Fibroblast of pulmonary artery (primary cell): ENCODE measurements around the gene FBXL22.

Experiments
- DNase-seq: peaks from one replicate; pipeline ENCODE4 v3.0.0-alpha.2; 2010; ENCODE audit warnings: low read depth
- H3K4me3 ChIP-seq: replicated peaks from 2 replicates; pipeline ENCODE4 v1.5.1; 2011; ENCODE audit warnings: low read depth, mild to moderate bottlenecking, control low read depth, low read length, moderate library complexity
- TF ChIP-seq, protein P1 (sequence below): IDR thresholded peaks from 2 replicates; pipeline ENCODE4 v1.5.1; 2011; ENCODE audit warnings: mild to moderate bottlenecking, control low read depth, low read length, inconsistent platforms; ENCODE audit errors: missing control alignments

FBXL22 gene

DNA sequence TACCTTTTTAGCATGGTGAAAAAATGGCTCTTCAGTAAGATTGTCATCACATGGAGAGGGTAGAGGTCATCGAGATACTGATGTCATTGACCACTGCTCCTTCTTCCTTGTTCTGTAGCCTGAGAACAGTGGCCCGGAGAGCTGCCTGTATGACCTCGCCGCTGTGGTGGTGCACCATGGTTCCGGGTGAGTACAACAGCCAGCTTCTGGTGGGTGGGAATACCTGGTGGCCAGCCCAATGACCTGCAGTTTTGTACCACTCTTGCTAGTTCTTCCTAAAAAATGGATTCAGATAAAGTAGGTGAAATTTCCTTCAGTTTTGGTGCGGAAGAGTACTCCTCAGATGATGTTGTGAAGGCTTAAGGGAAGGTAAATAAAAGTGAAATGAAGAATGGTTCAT lies 8.4 kb upstream of the FBXL22 start:
- TF ChIP-seq, protein P1, sequence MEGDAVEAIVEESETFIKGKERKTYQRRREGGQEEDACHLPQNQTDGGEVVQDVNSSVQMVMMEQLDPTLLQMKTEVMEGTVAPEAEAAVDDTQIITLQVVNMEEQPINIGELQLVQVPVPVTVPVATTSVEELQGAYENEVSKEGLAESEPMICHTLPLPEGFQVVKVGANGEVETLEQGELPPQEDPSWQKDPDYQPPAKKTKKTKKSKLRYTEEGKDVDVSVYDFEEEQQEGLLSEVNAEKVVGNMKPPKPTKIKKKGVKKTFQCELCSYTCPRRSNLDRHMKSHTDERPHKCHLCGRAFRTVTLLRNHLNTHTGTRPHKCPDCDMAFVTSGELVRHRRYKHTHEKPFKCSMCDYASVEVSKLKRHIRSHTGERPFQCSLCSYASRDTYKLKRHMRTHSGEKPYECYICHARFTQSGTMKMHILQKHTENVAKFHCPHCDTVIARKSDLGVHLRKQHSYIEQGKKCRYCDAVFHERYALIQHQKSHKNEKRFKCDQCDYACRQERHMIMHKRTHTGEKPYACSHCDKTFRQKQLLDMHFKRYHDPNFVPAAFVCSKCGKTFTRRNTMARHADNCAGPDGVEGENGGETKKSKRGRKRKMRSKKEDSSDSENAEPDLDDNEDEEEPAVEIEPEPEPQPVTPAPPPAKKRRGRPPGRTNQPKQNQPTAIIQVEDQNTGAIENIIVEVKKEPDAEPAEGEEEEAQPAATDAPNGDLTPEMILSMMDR: no peak
- no peak overlapping the region for H3K4me3 ChIP-seq
- no peak for DNase-seq

DNA sequence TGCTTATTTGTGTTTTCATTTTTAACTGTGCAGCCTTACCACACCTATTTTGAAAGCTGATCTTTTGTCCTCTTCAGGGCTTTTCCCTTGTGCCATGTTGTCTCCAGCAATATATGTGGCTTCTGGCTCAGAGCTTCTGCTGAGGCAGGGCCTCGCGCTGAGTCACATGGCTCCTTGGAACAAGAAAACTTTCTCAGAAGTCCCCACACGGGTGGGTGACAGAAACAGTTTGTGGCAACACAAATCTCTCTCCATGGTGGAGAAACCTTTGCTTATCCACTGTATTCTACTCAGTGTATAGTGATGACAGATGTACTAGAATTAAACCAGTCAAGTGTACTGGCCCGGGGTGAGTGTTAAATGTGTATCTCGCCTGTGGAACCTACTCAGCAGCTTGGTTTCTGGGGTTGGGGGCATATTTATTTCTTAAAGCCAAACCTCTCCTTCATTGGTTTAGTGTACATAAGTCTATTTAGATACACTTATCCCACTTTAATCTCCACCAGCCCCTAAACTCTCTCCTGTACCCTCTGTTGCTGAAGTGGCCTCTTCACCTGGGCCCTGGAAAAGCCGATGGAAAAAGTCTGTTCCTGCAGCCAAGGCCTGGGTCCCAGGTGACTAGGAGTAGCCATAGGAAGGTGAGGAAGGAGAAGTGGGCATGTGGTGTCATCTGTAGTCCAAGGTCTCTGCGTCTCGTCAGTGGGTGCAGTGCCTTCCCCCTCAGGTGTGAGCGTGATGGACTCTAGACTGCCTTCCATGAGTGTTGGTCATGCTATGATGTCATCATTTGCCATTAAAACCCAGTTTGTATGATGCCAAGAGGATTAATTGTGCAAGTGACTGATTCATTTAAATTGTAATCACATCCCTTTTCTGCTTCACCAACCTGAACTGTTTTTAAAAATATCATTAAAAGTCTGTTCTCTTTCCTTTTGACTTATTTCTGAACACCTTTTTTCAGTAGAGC lies 3.2 kb upstream of the FBXL22 start:
- DNase-seq: no peak
- TF ChIP-seq, protein P1: no peak

DNA sequence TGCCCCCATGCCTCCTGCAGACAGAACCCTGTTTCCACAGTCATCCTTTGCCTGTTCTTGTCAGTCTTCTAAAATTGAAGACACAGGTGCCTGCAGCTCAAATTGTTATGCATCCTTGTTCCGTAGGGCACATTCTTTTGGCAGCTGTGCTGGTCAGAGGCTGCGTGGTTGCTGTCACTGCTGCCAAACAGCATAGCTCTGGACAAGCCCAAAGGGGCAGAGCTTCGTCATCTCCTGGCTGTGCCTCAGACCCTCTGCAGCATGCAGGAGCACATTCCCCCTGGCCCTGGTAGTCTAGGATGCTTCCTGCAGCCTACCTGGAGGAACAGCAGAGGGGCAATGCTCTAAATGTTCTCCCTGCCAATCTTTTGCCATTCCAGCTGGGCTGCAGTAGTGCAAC lies 2.1 kb upstream of the FBXL22 start:
- DNase-seq: no peak
- TF ChIP-seq, protein P1: no peak
- H3K4me3 ChIP-seq: no peak overlapping the region

More for the DNA sequence above, 3.2 kb upstream of the FBXL22 start:
- no peak overlapping the region for H3K4me3 ChIP-seq

DNA sequence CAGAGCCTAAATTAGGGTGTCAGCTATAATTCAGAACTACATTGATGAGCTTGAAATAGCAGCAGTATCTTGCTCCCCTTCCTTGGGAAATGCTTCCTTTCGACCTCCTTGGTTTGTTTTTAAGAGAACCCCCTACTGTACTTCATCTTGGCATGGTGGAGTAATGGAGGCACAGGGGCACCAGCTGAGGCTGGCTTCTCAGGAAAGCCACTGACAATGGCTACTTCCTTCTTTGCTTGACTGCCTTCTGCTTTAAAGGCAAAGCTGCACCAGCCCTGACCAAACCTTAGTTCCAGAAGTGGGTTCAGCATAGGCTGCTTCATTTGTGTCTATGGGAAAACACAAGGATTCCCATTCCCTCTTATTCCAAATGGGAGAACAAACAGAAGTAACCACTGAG lies 1.5 kb upstream of the FBXL22 start:
- H3K4me3 ChIP-seq: no peak overlapping the region
- TF ChIP-seq, protein P1: no peak
- DNase-seq: no peak

DNA sequence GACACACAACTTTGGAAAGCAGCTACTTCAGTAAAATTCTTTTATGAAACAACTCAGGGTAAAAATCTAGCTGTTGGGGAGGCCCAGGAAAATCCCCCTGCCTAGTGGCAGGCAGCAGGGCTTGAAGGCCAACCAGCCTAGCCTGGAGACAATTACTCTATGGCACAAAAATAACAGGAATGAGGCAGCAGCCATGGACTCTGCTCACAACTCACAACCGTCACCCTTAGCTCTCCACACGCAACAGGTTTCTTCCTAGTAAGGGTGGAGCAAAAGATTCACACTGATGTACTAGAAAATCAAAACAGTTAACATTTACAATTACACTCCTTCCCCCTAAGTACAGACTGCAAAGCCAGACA lies 530 bp upstream of the FBXL22 start:
- TF ChIP-seq, protein P1: no peak
- peak; percentile 11 for DNase-seq
- no peak overlapping the region for H3K4me3 ChIP-seq

DNA sequence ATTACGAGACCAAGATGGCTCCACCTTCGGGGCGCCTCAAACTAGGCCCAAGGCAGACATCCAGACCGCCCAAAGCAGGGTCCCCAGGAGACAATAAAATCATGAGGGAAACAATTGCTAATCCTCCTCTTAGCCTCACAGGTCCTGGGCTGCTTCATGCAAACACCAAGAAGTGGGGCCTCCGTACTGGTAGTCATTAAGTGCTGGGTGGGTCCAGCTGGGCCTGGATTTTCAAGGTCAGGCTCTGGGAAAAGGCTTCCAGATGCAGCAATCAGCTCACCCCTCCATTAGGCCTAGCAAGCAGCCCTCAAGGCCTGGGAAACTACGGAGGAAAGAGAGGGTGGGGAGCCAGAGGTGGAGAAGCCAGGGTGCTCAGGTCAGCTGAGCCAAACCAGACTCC lies 634 bp downstream of the FBXL22 start:
- no peak overlapping the region for H3K4me3 ChIP-seq
- TF ChIP-seq, protein P1: no peak
- DNase-seq: no peak
